Measurements from ENCODE around the gene SCGB2B2.
"Not testable (repeated sequence)": the region's sequence is repeated elsewhere in the genome, so short reads cannot be mapped to it uniquely, and the experiment has no call there.

SCGB2B2 gene
- total RNA-seq = 0.22 to 1.9 (median 0.32) reads per million in 3 experiments

DNA sequence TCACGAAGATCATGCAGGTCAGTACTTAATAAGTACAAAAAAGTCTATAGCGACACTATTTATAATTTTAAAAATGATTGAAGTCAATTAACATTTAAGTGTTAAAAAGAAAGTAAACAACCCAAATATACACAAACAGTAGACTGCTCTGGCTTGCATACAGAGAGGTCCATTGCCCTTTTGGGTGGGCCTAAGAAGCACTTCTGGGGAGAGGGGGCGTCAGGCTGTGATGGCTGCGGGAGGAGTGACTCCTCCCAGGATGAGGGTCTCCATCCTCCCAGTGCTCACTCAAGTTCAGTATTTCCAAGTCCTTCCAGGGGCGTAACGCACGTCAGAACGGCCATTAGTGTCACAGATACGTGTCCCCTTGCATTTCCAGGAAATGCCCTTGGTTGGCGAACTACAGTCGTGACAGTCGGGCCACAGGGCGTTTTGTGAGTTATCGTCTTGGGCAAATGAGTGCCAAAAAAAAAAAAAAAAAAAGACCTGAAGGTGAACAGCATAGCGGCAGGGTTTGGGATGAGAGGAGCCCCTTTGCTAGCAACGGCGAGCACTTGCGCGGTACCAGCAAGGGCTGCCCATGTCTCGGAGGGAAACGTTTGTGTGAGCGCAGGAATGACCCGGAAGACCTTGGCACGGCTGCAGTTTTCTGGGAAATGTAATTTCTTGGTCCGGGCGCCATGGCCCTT is at the start of gene SCGB2B2:
Gene SCGB2B2 (minus strand): TSS at position 463 of the 689 bp plus-strand sequence. CDS start 82,596 bp downstream, outside the sequence.
- no peak for DNase-seq

GRCh38 chr19:34725400-34725799 is 48.4 kb upstream of the SCGB2B2 start:
- no peak for DNase-seq

- no peak for DNase-seq
Measured at GRCh38 chr19:34722353-34722752, 45.4 kb upstream of the SCGB2B2 start.

DNA sequence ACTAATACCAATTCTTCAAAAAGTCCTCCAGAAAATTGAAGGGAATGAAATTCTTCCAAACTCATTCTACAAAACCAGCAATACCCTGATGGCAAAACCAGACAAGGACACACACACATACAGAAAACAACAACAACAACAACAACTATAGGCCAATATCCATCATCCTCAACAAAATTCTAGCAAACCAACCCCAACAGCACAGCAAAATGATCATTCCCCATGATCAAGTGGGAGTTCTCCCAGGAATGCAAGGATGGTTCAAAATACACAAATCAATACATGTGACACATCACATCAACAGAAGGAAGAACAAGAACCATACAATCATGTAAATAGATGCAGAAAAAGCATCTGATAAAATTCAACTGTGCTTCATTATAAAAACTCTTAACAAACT is 38.4 kb upstream of the SCGB2B2 start:
- DNase-seq = no peak

GRCh38 chr19:34713262-34713637 is 36.3 kb upstream of the SCGB2B2 start:
- DNase-seq = no peak

GRCh38 chr19:34712395-34713261 is 35.7 kb upstream of the SCGB2B2 start:
- peak; percentile 67 for DNase-seq

DNA sequence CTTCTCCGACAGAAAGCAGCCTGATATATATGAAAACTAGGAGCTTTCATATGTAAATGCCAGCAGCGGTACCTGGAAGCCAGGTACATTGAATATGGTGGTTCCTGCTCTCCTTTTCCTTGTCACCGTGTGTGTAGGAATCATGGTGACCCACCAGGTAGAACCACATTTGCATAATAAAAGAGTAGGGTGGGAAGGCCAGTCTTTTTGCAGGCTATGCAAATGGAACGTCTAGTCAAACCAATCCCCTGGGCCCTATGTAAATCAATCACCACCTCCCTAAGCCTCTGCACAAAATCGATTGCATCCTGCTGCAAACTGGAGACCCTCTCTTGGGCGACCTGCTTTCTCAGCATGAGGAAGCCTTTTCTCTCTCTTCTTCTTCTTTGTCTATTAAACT is 34.9 kb upstream of the SCGB2B2 start:
- no peak for DNase-seq

DNA sequence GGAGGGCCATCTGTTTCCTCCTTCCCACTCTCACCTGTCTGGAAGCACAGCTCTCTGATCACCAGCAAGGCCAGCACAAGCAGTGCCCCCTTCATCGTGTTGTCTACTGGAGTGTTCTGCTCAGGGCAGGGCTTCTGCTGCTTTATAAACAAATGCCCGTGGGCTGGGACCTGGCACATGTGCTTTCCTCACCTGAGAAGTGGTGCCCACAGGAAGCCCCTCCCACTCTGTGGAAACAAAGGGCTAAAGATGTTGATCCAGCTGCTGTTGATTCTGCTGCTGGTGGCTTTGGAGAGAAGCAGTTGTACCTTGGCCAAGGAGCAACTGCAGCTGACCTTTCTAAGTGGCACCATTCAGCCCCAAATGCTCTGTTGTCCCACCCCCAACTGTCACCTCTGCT is 30.7 kb upstream of the SCGB2B2 start:
- DNase-seq = no peak

- DNase-seq = no peak
Measured at GRCh38 chr19:34692549-34692948, 15.6 kb upstream of the SCGB2B2 start.

DNA sequence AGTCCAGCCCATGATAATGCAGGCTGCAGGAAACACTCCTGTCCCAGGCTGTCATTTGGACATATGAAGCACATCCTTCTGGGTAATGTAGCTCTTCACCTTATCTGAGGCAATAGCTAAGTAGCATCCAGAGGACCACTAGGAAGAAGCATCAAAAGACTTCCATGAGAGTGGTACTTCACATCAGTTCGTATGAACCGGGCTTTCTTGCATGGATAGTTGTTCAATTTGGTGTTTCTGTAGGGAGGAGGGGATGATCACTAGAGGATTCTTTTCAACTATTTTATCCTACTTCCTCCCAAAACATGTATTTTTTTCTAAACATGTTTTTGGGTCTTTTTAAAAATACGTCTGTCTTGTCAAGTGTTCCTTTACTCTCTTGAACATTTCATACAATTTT is 13.4 kb upstream of the SCGB2B2 start:
- no peak for DNase-seq

DNA sequence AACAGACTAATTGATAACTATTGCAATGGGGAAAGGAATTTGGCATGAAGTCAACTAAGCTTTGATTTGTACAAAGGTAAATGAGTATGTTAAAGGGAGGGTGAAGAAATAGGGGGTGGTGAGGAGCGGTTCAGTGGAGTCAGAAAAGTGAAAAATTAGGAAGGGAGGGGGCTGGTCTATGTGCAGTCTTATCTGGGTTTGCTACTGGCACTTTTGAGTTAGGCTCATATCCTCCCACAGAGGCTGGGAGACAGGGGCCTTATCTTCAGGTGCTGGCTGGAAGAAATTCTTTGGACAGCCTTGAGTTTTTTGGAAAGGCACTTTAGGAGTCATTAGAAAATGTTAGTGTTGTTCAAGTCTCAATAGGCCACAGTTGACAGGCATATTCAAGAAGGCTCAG is 11.6 kb upstream of the SCGB2B2 start:
- DNase-seq = no peak

GRCh38 chr19:34687348-34687747 is 10.4 kb upstream of the SCGB2B2 start:
- no peak for DNase-seq

DNA sequence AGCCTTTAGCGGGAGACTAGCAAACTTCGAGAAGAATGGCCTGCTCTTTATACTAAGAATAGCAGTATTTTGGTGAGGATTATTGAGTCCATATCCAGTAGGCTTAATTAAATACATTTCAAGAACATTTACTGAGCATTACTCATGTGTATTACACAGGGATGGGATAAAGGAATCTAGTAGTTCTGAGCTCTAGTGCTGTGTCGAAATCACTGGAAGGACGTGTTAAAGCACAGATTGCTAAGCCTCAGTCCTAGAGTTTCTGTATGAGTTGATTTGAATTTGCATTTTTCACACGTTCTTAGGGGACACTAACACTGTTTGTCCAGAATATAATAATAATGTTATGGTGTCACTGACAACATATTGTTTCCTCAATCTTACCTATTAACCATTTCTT is 9.5 kb upstream of the SCGB2B2 start:
- DNase-seq = no peak

DNA sequence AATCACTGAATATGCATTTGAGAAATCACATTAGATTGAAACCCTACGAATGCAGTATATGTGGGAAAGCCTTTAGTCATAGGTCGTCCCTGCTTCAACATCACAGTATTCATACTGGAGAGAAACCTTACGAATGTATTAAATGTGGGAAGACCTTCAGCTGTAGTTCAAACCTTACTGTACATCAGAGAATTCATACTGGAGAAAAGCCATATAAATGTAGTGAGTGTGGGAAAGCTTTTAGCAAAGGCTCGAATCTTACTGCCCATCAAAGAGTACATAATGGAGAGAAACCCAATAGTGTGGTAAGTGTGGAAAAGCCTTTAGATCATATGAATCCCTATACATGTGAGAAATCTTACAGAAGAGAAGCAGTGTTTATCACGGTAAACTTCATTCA is 8.3 kb upstream of the SCGB2B2 start:
- DNase-seq = not testable (repeated sequence)

- DNase-seq = no peak
Measured at GRCh38 chr19:34681478-34681877, 4.5 kb upstream of the SCGB2B2 start.

GRCh38 chr19:34678421-34678820 is 1.5 kb upstream of the SCGB2B2 start:
- no peak for DNase-seq

DNA sequence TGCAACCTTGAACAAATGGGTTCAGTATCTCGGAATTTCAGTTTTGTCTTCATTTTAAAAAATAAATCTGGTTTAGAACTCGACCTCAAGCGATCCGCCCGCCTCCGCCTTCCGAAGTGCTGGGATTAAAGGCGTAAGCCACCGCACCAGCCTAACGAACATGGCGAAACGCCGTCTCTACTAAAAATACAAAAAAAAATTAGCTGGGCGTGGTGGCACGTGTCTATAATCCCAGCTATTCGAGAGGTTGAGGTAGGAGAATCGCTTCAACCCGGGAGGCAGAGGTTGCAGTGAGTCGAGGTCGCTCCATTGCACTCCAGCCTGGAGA is 1.1 kb upstream of the SCGB2B2 start:
- DNase-seq = no peak

- peak; percentile 91 for DNase-seq
Measured at GRCh38 chr19:34677386-34678084, 576 bp upstream of the SCGB2B2 start, which contains the start of gene ZNF302. ZNF302 (plus strand) TSS chr19:34677678; CDS start chr19:34678805, 1,127 bp downstream.

- DNase-seq = no peak
Measured at GRCh38 chr19:34675919-34676318, 1.0 kb downstream of the SCGB2B2 start.

GRCh38 chr19:34675250-34675649 is 1.7 kb downstream of the SCGB2B2 start:
- no peak for DNase-seq

DNA sequence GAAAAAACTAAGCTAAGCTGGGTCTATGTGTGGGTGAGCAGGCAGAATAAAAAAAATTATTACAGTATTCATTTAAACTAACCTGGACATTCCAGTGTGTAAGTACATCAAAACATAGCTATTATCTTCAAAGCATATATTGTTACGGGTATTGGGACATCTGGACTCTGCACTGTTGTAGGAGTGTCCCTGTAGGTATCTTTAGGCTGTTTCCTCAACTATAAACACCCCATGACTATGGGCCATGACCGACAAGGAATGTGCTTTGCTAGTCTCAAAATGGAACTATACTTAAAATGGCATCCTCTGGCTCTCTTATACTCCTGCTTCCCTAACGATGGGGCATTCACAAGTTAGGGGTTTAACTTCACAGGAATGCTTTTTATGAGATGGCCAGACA is 3.4 kb downstream of the SCGB2B2 start:
- no peak for DNase-seq

GRCh38 chr19:34671972-34672371 is 5.0 kb downstream of the SCGB2B2 start:
- DNase-seq = no peak

GRCh38 chr19:34669305-34669704 is 7.7 kb downstream of the SCGB2B2 start:
- DNase-seq = no peak

DNA sequence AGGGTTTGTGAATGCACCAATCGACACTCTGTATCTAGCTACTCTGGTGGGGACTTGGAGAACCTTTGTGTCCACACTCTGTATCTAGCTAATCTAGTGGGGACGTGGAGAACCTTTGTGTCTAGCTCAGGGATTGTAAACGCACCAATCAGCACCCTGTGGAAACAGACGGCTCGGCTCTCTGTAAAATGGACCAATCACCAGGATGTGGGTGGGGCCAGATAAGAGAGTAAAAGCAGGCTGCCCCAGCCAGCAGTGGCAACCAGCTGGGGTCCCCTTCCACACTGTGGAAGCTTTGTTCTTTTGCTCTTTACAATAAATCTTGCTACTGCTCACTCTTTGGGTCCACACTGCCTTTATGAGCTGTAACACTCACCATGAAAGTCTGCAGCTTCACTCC is 8.3 kb downstream of the SCGB2B2 start:
- not testable (repeated sequence) for DNase-seq

Data from central memory CD4-positive, alpha-beta T cell (primary cell).